Ureter (tissue), 1 donor: ENCODE measurements around the gene GHRL. TPM values are rescaled to one million over a fixed set of nuclear protein-coding genes. Genes with fewer than 3 reads are reported as not detected.

Source experiments
- DNase-seq: peaks from one replicate; pipeline ENCODE4 v3.0.0-alpha.2; 2020; ENCODE audit warnings: low spot score
- total RNA-seq: library from RNA; stranded (reverse); gene quantifications from one replicate; pipeline ENCODE4 v1.2.4, GENCODE V29; 2023
- donor health status: DM: yes; HTN: yes; CAD: no.

The GHRL gene, protein sequence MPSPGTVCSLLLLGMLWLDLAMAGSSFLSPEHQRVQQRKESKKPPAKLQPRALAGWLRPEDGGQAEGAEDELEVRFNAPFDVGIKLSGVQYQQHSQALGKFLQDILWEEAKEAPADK
- total RNA-seq: 0.81 TPM

DNA sequence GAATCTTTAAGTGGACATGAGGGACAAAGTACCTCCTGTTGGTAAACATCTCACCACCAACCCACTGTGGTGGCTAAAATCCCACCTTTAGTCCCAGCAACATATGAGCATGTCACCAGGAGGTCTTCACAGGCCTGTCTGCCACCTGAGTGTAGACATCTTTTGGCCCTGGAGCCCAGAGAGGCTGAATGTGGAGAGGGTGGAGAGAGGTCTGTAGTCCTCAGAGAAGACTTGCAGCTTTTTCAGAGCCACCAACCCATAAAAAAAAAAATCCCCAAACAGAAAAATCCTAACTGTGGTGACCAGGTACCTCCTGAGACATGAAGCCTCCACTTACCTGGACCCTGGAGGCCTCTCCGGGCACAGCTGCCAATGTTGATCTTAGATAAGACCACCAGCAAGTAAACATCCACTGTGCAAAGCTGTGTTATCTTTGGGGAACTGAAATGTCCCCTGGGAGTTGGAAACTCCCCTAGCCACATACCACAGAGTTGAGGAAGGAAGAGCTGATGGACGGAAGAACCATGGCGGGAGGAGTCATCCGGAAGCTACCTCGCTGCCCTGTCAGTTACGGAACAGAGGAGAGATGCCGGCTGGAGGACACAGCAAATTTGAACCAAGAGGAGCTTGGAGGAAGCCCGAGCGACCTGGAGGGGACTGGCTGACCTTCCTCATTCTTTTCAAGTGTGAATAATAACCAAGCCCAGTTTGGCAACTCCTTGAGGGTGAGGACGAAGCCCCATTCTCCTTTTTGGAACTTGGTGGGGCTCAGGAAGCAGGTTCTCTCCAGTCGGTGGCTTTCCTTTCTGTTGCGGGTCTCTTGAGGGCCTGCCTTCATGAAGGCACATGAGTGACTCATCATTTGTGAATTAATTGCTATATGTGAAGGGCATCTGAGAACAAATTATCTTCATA lies at the start of gene GHRL:
TSS of gene GHRL (minus strand) at position 443 of the 915 bp plus-strand sequence. CDS start 2,767 bp downstream, outside the sequence.
- DNase-seq: no peak

DNA sequence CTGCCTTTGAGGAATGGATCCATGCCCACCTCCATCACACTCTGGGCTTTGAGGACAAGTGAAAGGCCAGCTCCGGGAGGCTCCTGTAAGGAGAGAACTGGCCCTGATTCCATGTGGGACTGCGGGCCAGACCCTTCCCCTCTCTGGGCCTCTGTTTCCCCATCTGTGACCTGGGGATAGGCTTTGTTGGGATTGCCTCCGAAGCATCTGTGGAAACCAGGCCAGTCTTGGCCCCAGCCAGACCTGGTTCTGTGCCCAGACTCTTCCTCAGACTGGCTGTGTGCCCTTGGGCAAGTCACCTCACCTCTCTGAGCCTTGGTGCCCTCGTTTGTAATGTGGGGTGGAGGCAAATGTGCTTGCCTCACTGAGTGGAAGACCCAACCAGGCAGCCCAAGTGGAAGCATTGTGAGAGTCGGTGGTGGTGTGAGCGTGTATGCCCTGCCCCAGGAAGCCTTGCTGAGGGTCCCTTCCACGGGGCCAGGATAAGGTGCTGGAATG lies 49.2 kb upstream of the GHRL start:
- DNase-seq: no peak

DNA sequence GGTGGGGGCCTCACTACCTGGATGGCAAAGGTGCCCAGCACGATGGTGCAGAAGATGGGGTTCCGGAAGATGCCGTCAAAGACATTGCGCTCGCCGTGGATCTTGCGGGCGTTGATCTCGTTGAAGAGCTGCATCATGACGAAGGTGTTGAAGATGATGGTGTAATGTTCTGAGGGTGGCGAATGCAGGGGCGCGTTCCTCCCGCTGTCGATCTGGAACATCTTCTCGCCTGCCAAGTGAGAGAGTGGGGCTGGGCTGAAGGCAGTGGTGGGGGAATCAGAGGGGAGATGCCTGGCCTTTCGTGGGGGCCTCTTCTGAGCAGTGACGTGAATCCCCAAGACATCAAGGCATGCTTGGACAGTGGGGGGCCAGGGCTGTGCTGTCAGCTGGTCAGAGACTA lies 47.7 kb upstream of the GHRL start:
- DNase-seq: no peak

DNA sequence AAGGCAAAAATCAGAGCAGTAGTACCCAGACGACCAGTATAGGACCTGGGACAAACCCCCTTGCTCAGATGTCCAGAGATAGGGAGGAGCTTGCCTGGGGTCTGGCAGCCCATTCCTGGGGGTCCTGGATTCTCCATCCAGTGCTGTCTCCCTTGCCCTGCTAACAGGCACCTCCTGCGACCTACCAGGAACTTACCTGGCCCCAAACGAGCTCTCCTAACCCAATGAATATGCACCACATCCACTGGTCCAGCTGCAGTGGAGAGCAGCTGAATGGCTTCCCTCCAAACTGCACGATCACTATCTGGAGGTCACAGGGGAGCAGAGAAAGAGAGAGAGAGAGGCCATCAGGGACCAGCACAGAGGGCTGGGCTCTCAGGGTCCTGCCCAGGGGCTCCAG lies 47.3 kb upstream of the GHRL start:
- no peak for DNase-seq

DNA sequence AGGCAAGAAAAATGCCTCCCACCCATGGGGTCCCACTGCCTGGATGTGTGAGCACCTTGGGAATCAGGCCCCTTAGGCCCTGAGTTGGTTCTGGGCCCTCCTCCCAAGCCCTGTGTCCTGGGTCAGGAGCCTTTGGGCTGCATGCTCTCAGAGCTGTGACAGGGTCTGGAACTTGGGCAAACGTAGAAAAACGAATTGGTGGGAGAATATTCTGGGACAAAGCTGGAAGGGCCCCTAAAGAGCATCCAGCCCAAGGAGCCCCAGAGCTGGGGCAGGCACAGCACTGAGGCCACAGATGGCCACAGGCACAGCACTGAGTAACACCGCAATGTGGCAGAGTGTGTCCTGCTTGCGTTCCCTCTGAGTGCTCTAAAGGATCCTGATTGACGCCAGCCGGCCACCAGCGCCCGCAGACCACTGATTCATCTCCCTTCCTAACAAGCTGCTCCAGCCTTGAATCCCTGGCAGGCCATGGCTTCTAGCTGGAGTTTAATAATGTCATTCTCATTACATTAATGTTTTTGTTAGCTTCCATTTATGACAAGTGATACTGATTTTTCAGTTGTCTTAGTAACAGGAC lies 46.7 kb upstream of the GHRL start:
- DNase-seq: no peak

DNA sequence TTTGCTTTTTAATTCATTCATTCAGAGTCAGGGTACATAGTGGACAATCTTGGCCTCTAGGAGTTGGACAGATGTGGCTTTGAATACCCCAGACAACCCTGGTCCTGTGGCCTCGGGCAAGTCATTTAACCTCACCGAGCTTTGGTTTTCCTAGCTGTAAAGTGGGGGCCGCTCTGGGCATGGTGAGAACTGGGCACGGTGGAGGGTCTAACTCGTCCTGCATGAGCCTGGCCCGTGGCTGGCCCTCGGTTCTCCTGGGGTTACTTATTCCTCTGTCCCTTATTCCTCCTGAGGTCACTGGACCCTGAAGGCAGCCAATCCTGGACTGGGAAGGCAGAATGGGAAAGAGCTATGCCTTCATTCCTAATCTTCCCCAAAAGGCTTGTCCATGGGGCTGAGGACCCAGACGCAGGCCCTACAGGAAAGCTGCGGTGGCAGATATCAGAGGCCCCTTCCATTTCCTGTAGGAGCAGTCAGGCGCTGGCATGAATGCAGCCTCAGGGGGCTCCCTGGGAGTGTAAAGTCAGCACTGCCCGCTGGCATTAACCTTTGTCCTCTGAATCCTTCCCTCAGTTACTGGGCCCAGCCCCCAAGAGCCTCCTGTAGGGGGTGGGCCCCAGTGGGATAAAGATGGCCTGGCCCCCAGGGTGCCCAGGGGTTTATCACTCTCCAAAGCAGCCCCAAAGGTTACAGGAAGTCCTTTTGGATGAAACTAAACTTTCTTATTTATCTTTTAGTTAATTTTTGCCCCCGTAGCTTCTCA lies 46.0 kb upstream of the GHRL start:
- DNase-seq: no peak

DNA sequence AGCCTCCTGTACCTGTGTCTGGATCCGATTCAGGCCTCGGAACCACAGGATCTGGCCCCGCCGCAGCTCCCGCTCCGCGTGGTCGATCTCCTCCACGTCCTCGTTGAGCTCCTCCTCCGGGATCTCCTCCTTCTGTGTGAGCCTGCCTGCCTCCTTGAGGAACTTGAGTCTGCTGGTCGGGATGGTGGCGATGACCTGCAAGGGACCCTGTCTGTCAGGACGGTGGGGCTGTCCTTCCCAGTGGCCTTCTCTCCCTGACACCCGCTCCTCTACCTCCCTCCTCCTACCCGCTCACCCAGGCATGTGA lies 45.4 kb upstream of the GHRL start:
- no peak for DNase-seq

DNA sequence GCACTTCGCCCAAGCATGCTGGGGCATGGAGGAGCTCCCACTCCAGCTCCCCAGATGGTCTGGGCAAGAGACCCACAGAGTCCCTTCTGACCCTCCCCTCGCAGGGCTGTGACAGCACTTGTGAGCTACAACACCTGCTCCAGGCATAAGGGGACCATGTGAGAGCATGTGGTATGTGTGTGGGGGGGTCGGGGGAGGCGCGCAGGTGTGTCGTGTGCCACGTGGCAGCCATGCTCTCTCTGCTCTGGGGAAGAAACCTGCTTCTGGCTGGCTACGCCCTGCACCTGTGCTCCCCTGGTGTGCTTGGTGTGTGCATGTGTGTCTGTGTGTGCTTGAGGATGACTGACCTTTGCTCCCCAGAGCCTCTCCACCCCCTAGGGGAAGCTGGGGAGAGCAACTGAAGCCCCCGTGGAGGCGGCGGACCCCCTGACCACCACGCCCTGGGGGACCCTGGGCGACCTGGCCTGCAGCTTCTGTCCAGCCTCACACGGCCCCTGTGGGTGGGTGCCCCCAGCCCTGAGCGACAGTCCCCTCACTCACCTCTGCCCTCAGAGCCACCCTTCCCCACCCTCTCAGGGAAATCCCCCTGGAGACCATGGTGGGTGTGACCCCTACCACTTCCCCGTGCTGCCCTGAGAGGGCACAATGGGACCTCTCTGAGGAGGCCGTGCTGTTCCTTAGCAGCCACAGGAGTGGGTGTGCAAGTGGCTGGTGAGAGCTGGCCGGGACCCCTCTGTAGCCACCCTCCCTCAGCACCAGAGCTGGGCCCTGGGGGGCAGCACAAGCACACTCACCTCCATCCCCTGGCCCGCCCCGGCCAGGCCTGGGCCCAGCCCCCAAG lies 44.8 kb upstream of the GHRL start:
- DNase-seq: no peak

DNA sequence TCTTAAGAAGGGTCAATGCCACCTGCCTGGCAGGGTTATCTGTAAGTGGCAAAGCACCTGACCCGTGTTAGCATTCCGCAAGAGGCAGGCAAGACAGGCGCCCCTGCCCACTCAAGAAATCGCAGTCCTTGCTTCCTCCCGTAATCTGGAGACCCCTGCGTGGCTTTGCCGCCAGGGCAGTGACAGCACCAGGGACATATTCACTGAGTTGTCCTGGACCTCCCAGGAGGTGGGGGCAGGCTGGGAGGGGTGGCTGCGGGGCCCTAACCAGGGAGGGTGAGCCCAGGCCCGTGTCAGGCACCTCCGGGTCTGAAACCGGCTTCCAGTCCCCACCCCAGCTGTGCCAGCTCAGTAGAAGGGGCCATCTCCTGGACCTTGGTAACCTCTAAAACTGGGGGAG lies 44.0 kb upstream of the GHRL start:
- DNase-seq: no peak

DNA sequence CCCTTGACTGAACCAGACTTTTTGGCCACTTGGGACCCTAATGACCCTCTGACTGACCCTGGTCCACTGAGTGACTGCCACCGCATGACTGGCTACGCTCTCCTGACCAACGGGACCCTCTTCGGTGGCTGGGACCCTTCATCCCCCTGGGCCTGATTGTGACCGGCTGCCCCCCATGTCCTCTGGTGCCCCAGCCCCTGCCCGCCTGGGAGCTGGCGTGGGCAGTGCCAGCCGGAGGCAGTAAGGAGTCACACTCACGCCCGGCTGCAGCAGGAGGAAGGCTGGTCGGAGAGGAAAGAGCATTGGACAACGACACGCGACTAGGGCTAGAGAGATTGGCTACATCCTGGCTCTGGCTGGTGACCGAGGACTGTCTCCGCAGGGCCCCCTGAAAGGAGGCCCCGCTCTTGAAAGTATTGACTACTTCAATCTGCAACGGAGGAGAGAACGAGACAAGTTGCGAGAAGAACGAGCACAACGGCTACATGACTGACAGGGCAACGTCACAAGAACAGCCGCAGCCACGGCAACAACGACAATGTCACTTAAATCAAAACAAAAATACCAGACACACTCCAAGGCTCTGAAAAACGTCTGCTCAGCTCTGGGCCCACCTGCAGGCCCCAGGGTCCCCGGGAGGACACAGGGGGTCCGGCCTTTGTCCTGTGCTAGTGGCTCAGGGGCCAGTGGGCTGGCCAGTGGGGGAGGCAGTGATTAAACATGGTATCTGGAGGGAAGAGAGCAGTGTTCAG lies 43.3 kb upstream of the GHRL start:
- no peak for DNase-seq

DNA sequence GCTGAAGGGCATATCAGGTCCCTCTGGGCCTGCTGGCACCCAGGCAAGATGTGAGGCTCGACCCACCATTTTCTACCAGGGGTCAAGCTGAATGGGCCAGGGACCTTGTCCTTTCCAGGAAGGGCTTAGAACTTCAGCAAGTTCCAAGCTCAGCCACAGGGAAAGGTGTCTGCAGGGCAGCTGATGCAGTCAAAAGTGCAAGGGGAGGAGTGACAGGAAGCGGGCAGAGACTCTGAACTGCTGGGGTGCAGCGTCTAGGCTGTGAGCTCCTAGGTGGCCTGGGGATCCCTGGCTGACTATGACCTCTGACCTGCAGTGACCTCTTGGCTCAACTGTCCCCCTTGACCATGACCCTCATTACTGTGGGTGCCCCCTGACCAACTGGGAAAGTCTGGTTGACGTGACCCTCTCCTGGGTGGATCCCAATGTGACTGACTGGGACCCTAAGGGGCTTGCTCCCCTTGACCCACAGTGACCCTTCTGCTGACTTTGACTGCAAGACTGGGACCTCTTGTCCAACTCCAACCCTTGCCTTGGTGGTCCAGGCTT lies 42.5 kb upstream of the GHRL start:
- no peak for DNase-seq

DNA sequence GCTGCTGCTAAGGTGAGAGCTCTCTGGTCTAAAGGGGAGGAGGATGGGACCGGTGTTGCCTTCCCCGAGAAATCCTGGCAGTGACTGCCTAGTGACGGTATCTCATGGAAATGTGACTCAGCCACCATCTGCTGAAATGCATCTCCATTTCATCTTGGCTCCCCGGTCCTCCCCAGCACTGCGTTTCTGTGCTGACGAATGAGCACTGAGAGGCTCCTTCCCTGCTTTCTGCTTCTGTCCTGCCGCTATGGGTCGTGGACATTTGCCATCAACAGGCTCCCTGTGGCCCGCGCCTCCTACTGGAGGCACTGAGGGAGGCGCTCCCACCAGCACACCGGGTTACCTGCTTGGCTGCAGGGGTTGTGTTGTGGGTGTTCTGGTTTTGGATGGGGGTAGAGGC lies 41.7 kb upstream of the GHRL start:
- DNase-seq: no peak

DNA sequence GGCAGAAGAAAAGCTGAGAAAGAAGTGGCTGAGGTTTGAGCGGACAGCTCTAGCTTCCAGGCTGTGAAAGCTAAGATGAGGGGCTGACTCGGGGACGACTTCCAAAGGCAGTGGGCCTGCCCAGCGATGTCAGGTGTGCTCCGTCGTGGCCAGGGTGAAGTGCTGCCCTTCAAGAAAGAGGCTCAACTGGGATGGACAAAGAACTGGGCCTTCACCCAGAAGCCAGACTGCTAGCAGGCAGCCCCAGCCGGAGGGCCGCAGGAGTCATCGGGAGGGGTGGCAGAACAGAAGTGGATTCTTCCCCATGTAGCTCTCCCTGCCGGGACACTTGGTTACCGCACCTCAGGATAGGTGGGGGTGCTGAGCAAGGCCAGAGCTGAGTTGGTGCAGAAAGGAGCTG lies 41.3 kb upstream of the GHRL start:
- no peak for DNase-seq

DNA sequence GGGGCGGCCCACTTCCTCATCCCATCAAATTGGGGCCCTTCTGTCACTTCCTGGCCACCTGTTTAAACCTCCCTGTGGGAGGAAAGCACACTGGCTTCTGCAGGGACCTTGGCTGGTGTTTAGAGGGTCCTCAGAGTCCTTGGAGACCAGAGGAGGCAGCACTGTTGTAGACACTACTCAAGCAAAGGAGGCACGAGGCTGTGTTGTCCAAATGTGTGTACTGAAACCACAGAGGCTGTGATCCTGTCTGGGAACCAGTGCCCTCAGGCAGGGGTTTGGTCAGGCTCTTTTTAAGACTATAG lies 40.6 kb upstream of the GHRL start:
- no peak for DNase-seq

DNA sequence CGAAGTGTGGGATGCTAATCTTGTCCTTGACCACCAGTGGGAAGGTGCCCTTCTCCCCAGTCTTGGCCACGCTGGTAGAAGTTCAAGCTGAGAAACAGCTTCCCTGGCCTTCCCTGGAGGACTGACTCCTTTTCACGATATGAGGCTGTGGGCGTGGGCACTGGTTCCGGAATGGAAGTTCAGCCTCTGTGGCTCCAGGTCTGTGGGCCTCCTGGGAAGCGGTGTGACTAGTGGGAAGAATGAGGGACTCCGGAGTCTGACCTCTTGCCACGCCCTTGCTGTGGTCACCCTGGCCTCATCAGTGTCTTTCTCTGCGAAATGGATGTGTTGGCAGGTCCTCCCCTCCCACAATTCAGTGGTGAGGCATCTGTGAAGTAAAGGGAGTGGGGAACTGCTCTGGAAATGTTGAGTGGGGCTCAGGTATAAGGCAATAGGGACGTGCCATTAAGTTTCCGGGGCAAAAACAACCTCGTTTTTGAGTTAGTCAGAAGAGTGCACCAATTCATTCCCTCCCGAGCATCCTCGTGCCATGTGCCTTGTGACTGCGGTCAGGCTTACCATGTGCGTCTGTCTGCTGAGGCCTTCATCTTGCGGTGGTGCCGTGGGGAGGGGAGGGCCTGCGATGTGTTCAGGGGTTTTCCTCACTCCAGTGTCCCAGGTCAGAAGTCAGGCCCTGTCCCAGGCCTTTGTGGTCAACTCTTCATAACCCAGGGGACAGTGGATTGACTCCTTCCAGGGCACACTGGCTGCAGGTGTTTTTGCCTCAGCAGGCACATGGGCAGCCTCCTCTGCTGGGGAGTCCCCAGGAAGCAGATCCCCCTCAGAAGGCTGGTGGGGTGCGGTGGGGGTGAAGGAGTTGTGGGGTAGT lies 40.0 kb upstream of the GHRL start:
- no peak for DNase-seq

DNA sequence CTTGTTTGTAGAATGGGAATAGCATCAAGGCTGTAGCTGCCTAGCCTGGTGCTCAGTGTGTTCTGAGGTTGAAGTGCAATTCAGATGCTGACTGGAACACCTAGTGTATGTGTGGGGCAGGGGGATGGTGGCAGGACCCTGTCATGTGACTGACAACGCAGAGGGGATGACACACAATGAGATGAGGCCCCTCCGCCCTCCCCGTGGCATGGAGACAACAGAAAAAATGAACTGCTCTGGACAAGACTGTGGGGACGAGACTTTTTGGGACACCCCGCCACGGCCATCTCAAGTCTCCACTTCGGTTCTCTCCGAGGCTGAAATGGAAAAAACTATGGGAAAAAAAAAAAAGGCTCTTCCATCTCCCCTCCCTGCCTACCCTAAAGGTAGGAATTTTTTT lies 38.6 kb upstream of the GHRL start:
- DNase-seq: no peak

DNA sequence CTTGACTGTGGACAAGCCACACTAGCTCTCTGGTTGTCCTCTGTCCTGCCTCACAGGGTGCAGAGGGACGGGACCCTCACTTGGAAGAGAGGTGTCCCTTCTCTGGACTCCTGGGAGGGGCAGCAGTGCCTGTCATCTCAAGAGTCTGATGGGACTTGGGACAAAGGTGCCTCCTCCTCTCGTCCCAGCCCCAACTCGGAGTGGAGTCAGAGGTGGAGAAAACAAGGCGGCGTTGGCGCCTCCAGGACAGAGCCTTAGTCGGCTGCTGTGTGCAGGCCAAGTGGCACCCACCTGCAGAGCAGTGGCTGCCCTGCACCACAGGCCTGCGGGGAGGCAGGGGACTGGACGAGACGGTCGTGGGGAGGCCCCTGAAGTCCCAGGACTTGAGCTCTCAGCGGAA lies 37.6 kb upstream of the GHRL start:
- no peak for DNase-seq

DNA sequence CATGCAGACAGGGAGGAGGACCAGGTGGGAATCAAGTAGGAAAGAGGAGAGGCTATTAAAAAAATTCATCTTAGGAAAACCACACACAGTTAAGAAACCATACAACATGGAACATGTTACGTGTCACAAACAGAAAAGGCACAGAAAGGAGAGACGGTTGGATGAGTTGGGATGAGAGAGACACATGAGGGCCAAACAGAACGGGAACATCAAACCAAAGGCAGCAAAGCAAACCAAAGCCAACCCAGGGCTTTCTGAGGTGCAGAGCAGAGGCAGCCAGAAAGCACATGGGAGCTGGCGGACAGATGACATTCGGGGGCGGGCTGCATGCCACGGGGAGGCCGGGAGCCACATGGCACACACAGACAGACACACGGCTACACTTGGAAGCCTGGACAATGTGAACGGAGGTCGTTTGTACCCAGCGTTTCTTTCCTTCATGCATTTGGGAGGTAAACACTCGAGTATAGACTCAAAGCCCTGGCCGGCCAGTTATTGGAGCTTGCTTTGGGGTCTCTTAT lies 36.8 kb upstream of the GHRL start:
- no peak for DNase-seq

DNA sequence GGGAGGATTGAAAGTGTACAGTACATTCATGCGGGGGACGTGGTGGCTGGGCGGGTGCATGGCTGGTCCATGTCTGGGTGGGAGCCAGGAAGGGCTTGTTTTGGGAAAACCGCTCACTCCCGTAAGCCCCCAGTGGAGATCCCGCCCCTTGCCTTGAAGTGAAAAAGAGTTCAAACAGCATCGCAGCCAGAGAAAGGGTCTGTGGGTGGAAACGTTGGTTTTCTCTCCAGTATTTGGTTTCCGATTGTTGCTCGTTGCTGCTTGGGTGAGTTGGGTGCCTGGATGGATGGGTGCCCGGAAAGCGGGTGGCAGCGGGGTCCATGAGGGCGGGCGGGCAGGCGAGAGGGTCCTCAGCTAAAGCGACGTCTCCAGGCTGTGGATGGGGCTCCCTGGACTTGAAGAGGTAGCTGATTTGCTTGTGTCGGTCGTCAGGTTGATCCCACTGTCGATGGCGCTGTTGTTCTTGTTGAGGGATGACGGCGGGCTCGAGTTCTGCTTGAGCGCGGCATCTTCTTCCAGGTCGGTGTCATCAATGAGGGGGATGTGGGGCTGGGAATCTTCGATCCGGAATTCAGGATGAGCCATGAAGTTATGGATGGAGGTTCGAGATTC lies 35.8 kb upstream of the GHRL start:
- DNase-seq: no peak
